WERI-Rb-1 (cell line): ENCODE data around the gene ARL13A.
"Not testable (repeated sequence)": the region's sequence is repeated elsewhere in the genome, so short reads cannot be mapped to it uniquely, and the experiment has no call there.

Source experiments
- DNase-seq: peaks from one replicate; pipeline ENCODE4 v3.0.0-alpha.2; 2020
- H3K27ac ChIP-seq: fragments of 250-450 bp; sonication (Bioruptor Pico); 2 replicates; pipeline ENCODE4 v1.5.1; 2020; ENCODE audit warnings: mild to moderate bottlenecking, moderate library complexity
- H3K27me3 ChIP-seq: fragments of 250-450 bp; sonication (Bioruptor Pico); 2 replicates; pipeline ENCODE4 v1.5.1; 2021; ENCODE audit warnings: mild to moderate bottlenecking, low read depth, moderate library complexity; ENCODE audit not compliant: insufficient read depth, severe bottlenecking
- H3K36me3 ChIP-seq: fragments of 250-450 bp; sonication (Bioruptor Pico); 2 replicates; pipeline ENCODE4 v1.5.1; 2020; ENCODE audit warnings: mild to moderate bottlenecking, moderate library complexity
- H3K4me3 ChIP-seq: 2 replicates; pipeline ENCODE4 v1.5.1; 2011; ENCODE audit warnings: low read depth, mild to moderate bottlenecking, control low read depth, low read length
- H3K9me3 ChIP-seq: fragments of 250-450 bp; sonication (Bioruptor Pico); 2 replicates; pipeline ENCODE4 v1.5.1; 2021; ENCODE audit warnings: mild to moderate bottlenecking, moderate library complexity; ENCODE audit not compliant: severe bottlenecking
- CTCF ChIP-seq: IDR thresholded peaks from 2 replicates; pipeline ENCODE4 v1.5.1; 2011; ENCODE audit warnings: low read depth, mild to moderate bottlenecking, control low read depth, inconsistent platforms, low read length

The ARL13A gene

GRCh38 chrX:100979881-100980607 lies 10.5 kb downstream of the ARL13A start:
- H3K9me3 ChIP-seq, result no peaks in the 10 kb centered on the region
- DNase-seq, result no peak
- H3K27me3 ChIP-seq, result no peaks in the 10 kb centered on the region
- no peak for TF ChIP-seq CTCF
- H3K4me3 ChIP-seq, result no peak overlapping the region
- no peak overlapping the region for H3K27ac ChIP-seq
- H3K36me3 ChIP-seq, result no peaks in the 10 kb centered on the region

- no peaks in the 10 kb centered on the region for H3K9me3 ChIP-seq
- no peaks in the 10 kb centered on the region for H3K27me3 ChIP-seq
- H3K27ac ChIP-seq, result no peak overlapping the region
- no peak overlapping the region for H3K4me3 ChIP-seq
- H3K36me3 ChIP-seq, result no peaks in the 10 kb centered on the region
- DNase-seq, result no peak
- no peak for TF ChIP-seq CTCF
Observed at GRCh38 chrX:100980608-100981497, 11.3 kb downstream of the ARL13A start.

GRCh38 chrX:100981498-100981845 lies 12.0 kb downstream of the ARL13A start:
- not testable (repeated sequence) for H3K36me3 ChIP-seq, H3K4me3 ChIP-seq, H3K27ac ChIP-seq, H3K27me3 ChIP-seq, H3K9me3 ChIP-seq, DNase-seq

GRCh38 chrX:100984818-100985217 lies 15.3 kb downstream of the ARL13A start:
- H3K27ac ChIP-seq, result no peak overlapping the region
- no peaks in the 10 kb centered on the region for H3K36me3 ChIP-seq
- no peaks in the 10 kb centered on the region for H3K9me3 ChIP-seq
- peaks cover 3% of the 10 kb centered on the region for H3K27me3 ChIP-seq
- DNase-seq, result no peak
- no peak overlapping the region for H3K4me3 ChIP-seq
- TF ChIP-seq CTCF, result no peak

GRCh38 chrX:100990139-100990538 lies 20.6 kb downstream of the ARL13A start:
- no peak overlapping the region for H3K4me3 ChIP-seq
- no peaks in the 10 kb centered on the region for H3K9me3 ChIP-seq
- no peak overlapping the region for H3K27ac ChIP-seq
- no peak for DNase-seq
- TF ChIP-seq CTCF, result no peak
- no peaks in the 10 kb centered on the region for H3K36me3 ChIP-seq
- peaks cover 6% of the 10 kb centered on the region for H3K27me3 ChIP-seq
